Fibroblast of skin of scalp (primary cell): ENCODE results near the gene BTBD6.

Experiments
- DNase-seq: peaks from one replicate; pipeline ENCODE4 v3.0.0-alpha.2; 2013

BTBD6 gene

GRCh38 chr14:105299654-105300541 is 51.6 kb downstream of the BTBD6 start:
- DNase-seq: no peak
